GM18511 (cell line): Measurements from ENCODE around the gene SH3BP4.
"Not testable (repeated sequence)": the region's sequence is repeated elsewhere in the genome, so short reads cannot be mapped to it uniquely, and the experiment has no call there.

Experiments
- ATAC-seq: cut with Tn5 transposase; IDR thresholded peaks from one replicate; pipeline ENCODE4 v1.9.1; 2021; ENCODE audit warnings: mild to moderate bottlenecking, moderate library complexity; ENCODE audit not compliant: unreplicated experiment

SH3BP4 gene

DNA sequence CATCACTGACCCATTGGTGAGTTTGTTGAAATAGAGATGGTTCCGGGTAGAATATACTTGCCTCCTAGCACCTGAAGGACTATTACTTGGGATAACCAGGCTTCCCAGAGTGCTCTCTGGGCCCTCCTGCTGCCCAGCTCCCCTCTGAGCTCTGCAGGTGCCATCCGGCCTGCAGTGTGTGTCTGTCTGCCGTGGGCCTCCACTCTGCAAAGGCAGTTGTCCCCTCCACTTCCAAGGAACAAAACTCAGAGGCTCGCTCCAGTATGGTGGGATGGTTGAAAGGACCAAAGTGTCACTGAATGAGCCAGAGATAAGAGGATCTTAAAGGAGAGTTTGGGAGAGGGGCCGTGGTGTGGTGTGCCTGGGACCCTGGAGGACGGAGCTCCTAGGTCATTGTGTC, 57.3 kb downstream of the SH3BP4 start:
- no peak for ATAC-seq

DNA sequence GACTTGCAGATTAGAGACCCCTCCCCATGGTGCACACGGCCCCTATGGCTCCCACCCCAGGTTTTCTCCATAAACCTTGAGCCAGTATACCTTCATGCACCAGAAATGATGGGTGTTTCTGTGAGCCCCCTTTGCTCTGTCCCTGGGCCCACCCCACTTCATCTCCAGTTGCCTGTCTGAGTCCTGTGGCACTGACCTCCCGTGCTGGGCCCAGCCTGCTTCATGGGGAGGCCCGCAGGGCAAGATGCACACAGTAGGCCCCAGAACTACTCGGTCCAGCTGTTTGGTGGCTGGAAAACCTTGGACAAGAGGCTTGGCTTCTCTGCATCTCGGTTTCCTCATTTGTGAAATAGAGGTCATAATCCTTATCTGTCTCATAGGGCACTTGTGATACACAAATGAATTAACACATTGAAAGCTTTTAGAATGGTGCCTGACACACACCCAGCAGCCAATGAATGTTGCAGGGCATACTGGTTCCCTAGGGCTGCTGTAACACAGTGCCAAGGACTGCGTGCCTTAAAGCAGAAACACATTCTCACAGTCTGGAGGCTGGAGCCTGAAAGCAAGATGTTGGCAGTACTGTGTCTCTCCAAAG, 58.4 kb downstream of the SH3BP4 start:
- no peak for ATAC-seq

DNA sequence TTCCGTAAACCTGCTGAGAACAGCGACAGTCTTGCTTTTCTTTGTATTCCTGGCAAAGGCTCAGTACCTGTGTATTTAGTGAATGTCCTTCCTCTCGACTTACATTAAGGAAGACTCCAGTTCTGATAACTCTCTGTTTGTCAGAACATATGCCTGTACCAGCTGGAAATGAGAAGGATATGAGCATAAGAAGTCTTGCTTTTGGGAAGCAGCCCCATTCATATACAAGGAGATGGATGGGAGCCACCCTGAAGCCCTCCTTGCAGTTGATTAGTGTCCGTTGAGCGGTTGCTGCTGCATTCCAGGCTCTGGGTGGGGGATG, 59.8 kb downstream of the SH3BP4 start:
- ATAC-seq, result no peak

DNA sequence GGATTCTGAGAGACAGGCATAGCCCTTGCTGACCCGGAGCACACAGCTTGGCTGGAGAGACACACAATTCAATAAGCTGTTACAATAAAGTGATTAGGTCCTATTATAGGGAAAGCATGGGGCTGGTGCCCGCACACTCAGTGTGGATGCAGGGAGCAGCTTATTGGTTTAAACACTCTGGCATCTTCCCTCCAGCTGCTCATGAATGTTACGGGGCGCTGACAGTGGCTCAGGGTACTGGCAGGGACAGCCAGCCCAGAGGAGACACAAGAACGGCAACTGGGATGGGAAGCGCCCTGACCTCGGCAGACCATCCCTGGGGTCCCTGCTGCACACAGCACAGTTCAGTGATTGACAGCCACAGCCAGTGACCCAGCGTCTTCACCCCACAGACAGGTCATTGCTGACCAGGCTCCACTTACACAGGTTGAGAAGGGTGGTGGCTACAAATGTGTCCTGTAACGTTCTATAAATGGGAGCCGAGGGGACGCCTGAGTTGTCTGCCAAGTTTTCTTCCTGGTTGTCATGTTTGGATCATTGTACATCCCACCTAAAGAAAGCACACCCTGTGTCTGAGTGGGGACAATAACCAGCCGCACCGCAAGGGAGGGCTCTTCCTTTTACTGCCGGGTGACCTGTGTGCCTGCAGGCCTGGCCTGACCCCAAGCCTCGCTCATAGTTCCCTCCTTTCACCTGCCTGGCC, 60.3 kb downstream of the SH3BP4 start:
- no peak for ATAC-seq

DNA sequence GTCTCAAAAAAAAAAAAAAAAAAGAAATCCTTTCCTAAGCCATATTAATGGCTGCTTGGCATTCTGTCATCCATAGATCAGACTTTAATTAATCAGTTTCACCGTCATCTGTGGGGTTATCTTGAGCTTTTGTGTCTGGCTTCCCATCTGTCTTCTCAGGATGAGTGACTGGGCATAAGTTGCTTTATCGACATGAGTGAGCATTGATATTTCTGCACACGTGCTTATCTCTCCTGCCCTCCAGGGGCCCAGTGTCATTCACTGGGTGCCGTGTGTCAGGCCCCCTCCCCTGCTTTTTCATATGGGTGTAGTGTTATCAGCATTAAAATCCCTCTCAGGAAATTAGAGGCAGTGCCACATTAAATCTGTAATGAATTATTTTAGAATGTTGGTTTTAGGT, 65.6 kb downstream of the SH3BP4 start:
- no peak for ATAC-seq

DNA sequence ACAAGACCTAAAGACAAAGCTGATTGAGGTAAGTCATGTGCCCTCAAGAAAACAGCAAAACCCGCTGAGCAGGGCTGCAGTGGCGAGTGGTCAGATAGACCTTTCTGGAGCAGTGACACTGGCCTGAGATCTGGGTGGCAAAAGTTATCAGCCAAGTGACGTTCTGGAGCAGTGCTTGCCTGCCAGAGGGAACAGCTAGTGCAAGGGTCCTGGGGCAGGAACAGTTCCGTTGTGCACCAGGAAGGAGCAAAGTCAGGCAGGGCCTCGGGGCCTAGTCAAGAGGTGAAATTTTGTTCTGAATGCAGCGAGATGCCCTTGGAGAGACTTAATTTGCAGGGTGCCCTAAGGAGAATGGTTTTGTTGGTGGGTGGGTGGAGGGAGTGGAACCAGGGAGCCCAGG, 67.0 kb downstream of the SH3BP4 start:
- no peak for ATAC-seq

DNA sequence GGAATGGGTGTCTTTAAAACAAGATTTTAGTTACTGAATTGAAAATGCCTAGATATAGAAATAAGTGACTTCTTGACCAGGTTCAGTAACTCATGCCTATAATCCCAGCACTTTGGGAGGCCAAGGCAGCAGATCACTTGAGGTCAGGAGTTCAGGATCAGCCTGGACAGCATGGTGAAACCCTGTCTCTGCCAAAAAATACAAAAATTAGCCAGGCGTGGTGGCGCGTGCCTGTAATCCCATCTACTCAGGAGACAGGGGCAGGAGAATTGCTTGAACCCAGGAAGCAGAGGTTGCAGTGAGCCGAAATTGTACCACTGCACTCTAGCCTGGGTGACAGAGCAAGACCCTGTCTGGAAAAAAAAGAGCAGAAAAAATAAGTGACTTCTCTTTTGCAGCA, 68.3 kb downstream of the SH3BP4 start:
- ATAC-seq, result not testable (repeated sequence)

DNA sequence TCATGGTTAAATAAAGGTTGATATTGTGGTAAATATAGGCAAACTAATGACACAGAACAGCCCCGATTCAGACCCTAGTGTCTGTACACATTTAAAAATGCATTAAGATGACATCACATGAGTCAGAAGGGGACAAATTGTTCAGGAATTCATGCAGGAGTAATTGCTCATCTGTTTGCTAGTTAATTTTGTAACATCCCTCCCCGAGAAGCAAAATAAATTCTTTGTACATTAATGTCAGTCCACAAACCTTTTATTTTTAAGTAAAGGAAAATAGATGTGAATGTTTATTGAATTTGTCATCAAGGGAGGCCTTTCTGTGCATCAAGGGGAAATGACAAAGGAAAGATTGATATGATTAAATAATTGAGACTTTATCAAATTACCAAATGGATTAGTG, 69.9 kb downstream of the SH3BP4 start:
- ATAC-seq, result no peak

DNA sequence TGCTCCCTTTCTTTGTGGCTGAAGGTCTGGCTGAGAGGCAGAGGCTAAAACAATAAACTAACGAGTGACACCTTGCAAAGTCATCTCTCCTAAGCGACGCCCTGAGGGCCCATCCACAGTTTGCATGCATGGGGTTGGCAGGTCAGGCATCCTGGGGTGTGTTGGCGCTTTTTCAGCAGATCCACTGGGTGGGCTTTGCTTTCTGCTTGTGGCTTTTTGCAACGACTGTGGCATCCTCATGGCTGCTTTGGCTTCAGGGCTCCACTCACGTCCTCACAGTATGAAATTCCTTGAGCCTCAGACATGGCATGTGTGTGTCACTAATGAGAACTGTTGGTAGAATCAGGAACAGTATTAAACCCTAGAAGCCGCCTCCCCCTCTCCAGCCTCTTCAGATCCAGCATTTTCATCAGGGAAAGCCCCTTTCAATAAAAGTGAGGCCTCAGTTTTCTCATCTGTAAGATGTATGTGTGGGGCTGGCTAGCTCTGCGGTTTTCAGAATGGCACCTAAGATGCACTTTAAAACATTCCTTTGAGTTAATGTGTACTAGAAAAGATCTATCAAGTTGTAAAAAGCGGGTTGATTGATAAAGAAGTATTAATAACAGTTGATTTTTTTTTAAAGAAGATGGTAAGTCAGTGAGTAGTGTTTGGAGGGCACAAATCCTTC, 72.5 kb downstream of the SH3BP4 start:
- ATAC-seq, result no peak

DNA sequence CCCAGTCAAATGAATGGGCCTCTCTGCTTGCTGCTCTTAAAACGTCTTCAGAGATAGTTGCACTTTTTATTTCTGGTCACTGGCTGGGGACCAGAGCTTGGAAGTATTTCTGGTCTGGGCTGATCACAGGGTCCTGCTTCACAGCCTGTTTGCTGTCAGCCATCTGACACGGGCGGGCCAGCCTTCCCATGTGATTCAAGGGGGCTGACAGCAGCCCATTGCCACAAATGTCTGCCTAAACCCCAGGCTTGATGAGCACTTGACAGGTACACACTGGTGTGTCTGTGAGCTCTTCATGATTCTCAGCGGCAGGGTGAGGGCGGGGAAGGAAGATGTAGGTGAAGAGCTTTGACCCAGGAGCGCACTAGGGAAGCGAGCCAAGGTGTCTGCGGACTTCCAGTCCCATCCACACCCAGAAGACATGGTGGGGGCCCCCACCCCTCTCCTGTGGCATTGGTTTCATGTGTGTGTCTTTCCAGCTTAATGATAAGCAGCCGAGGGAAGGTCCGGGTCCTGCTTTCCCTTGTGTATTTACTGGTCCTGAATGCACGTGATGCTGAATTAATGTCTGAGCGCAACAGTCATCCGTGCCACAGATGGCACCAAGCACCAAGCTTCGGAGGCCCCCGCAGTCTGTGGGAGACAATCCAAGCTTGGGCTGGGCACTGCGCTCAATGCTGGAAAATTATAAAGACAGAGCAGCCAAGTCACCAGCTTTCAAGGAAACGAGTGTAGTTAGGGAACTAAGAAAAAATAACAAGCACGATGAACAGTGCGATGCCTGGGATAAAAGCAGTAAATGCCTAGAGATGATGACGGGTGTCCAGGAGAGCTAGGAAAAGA, 73.3 kb downstream of the SH3BP4 start:
- no peak for ATAC-seq

DNA sequence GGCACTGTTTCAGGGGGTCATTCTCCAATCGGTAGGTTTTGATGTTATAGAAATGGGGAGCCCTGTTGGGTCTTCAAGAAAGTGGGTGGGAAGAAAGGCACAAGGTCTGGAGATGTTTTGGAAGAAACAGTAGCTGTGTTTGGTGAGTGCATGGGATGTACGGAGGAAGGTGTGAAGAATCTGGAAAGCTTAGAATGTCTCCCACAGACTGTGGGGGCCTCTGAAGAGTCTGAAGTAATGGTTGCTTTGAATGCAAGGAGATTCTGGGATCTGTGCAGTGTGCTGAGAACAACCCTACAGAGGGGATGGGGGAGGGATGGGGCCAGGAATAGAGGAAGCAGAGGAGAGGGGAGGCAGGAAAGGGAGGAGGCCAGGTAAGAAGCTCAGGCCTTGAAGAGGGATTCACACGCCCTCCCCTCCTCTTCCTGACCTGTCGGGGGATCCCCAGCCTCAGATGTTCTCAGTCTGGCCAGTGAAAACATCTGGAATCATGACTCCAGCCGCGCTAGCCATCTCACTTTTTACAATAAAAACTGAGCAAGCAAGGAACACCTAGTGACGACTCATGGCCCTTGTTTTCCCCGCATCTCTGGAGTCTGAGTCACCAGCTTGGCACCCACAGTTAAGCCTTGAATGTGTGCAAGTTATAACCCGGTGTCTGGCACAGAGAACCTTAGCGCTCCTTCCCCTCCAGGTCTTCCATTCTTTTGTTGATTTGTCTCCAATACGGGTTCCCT, 74.2 kb downstream of the SH3BP4 start:
- ATAC-seq, result no peak

DNA sequence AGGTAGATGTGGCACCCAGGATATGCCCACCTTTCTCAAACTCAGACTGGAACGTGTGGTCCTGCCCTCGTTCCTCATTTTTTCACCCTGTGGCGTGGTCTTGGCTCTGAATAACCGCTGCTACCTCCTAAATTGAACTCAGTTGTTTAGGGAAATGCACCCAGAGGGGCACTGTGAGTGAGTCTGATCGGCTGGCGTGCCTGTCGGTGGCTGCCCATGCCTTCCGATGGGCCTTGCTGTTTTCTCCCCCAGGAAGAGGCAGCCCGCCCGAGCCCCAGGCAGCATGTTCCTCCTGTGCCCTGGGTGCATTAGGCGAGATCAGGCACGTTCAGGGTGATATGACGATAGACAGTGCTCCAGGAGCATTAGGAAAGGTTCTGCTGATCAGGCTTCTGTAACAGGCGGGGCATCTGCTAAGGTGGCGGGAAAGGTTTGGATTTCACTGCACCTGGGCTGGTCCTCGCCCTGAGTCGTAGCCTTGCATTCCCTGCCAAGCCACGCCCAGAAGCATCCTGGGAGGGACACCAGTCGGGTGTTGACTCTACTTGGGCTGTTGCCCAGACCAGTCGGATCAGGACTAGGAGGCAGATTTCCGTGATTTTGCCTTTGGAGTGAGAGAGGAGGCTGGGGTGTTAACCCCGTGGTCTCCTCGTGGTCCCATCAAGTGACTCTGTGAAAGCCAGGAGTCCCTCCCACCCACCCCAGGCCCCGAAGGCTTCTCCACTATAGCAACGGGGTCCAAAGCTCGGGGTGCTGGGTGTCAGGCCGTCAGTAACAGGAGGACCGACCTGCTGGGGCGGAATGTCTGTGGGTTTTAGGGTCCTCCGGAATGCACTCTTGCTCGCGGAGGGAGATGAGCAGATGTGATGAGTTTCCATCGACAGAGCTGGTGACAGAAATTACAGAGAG, 75.1 kb downstream of the SH3BP4 start:
- ATAC-seq, result no peak

DNA sequence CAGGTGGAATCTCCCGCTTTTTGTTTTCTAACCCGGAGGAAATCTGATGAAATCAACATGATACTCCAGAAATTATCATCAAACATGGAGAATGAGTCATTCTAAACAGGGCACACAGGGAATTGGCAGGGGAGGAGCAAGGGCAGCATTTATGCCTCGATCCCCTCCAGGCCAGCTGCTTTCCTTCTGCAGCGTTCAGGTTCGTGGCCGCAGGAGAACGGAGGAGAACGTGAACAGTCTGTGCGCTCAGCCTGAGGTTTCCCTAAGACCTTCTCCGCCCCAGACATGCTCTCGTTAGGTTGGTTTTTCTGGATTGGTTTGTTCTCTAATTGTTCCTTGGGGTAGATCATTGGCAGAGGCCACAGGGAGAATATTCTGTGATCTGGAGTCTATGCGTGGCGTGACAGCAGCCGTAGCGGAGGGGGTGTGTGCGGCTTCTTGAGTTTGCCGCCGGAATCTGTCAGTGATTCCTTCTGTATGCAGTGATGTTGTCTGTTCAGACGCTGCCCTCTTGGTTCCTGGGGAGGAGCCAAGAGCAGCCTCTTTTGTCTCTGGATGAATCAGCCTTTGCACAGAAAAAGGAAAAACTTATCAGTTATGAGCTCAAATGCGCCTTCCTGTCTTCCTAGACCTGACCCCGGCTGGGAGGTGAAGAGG, 75.9 kb downstream of the SH3BP4 start:
- no peak for ATAC-seq

DNA sequence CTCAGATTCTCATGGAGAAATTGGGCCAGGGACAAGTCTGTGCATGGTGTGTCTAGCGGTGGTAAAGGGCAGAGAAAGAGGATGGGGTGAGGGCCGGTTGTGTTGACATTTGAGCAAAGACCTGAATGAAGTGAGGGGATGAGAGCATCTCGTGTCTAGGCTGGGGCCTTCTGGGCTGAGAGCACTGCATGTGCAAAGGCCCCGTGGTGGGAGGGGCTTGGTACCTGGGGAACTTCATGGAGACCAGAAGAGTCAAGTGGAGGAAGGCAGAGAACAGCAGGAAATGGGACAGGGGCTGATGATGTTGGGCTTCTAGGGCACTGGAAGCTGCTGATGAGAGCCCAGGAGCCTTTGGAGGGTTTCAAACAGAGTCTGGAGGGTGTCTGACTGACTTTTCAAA, 76.8 kb downstream of the SH3BP4 start:
- ATAC-seq, result no peak

DNA sequence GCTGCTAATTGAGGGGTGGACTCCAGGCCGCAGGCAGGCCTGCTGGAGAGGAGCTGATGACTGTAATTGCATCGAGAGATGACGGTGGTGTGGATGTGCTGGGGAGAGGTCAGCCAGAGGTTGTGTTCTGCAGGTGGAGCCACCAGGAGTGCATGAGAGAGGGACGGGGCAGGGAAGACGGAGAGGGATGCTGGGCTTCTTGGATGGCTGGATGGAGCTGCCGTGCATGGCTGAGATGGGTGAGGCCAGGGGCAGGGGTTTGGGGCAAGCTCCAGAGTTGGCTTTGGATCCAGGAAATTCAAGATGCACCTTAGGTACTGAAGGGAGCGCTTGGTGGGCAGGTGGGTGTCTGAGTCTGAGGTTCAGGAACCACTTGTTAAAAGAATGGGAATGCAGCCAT, 77.2 kb downstream of the SH3BP4 start:
- no peak for ATAC-seq

DNA sequence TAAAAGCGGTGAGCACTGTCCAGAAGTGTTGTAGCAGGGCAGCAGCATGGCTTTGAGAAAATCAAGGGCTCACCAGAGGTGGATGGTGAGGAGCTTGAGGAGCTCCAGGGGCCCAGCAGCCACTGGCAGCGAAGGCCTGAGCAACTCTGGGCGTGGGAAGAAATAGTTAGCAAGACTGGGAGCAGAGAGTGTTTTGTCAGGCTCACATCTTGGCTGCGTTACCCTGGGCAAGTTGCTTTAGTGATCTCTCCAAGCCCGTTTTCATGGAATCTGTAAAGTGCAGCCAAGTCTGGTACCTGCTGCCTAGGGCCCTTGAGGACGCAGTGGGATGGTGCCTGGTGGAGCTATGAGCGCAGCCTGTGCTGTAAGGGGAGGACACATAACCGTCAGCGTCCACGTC, 78.3 kb downstream of the SH3BP4 start:
- no peak for ATAC-seq

DNA sequence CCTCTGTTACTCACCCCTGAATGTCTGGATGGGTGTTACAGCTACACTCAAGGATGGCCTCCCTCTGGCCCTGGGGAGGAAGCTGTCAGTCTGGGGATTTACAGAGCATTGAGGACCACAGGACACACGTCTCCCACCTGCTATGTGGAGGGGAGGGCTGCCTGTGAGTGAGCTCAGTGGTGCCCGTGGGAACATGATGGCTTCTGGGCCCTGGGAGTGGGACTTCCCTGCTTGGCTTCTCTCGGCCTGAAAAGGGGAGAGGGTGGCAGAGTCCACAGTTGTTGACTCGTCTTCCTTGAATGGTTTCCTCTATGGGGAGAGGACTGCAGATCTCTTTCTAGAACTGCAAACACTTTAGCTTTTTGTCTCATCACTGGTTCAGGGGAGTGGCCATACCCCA, 79.1 kb downstream of the SH3BP4 start:
- ATAC-seq, result no peak

DNA sequence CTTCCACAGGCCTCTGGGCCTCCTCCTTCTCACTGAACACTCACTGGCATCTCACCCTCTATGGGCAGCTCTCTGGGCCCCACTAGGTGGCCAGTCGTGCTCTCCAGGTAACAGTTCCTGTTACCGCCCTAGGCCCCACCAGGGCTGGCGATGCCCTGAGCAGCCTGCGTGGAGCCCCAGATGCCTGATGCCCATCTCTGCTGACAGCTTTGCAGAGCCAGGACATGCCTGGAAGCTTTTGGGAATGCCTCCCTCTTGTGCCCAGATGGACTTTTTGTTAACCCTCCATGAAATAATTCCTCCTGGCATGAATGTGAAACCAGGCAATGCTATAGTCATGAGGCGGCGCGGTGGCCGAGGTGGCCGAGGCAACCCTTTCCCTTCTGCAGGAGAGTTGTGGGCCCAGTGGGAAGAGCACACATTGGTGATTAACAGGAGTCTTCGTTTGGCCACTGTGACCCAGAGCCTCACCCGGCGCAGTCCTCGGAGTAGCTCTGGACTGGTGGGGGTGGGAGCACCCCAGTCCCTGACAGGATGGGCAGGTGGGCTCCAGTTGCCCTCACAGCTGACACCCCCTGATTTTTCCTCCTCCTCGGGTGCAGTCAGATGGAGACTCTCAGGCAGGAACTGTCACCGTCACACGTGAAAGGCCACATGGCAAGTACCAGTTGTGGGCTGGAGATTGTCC, 80.0 kb downstream of the SH3BP4 start:
- ATAC-seq, result no peak

DNA sequence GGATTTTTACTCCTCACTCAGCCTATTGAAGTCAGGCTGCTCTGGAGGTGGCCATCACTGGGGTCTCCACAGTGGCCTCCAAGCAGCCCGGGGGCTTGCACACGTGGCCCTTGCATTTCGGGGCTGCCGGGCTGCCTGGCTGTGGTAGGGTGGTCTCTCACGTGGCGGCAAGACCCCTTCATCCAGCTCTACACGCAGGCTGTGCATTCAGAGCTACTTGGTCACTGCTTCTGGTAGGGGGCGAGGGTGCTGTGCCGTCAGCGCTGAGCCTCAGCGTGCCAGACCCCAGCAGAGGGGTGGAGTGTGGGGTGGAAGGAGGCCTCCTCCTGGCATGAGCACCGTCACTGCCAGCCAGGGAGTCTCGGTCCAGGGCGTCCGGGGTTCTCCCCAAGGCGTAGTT, 80.6 kb downstream of the SH3BP4 start:
- ATAC-seq, result no peak
